ENCODE data around the gene LRRC55.

The LRRC55 gene

DNA sequence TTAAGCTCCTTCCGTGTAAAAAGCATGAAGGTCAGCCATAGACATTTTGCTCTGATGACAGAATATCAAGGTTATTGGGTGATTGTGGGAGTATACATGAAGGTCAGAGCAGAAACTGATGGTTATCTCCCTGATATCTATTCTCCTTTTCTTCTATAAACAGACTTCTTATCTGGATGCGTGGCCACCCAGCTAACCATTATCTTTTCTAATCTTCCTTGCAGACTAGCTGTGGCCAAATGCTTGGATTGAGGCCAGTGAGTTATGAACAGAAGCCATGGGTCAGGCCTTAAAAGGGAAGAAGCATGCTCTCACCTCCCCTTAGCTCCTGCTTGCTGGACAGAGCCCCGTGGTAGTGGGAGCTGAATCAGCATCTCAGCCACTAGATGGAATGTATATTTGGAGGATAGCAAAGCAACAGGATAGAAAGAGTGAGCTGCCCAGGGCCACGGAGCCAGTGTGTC is 31.3 kb upstream of the LRRC55 start (continued):
- TF ChIP-seq ZNF596 (tag by site-specific recombination; IDR thresholded peaks at IDR 0.05) (no peak), HOXC10 (CRISPR knock-in tag; IDR thresholded peaks at IDR 0.05) (no peak), KLF8 (tag by site-specific recombination; IDR thresholded peaks at IDR 0.05) (no peak)
- TF ChIP-seq, protein P1, sequence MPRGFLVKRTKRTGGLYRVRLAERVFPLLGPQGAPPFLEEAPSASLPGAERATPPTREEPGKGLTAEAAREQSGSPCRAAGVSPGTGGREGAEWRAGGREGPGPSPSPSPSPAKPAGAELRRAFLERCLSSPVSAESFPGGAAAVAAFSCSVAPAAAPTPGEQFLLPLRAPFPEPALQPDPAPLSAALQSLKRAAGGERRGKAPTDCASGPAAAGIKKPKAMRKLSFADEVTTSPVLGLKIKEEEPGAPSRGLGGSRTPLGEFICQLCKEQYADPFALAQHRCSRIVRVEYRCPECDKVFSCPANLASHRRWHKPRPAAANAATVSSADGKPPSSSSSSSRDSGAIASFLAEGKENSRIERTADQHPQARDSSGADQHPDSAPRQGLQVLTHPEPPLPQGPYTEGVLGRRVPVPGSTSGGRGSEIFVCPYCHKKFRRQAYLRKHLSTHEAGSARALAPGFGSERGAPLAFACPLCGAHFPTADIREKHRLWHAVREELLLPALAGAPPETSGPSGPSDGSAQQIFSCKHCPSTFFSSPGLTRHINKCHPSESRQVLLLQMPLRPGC (tag by site-specific recombination; IDR thresholded peaks at IDR 0.05): no peak

- CTCF ChIA-PET: no interaction called here
- Histone ChIP-seq H3K27ac (ENCODE audit: extremely low read depth, low read depth, low read length) (no peak overlapping the region), H3K4me1 (ENCODE audit: control insufficient read depth, insufficient read depth, low read length) (no peaks in the 10 kb centered on the region), H3K36me3 (ENCODE audit: control insufficient read depth in 2 of 2, insufficient read depth in 1 of 2, low read length in 2 of 2) (no peaks in the 10 kb centered on the region), H3K4me3 (ENCODE audit: low read depth, low read length) (no peak overlapping the region), H3K9me3 (ENCODE audit: control insufficient read depth, insufficient read depth, low read depth, low read length) (no peaks in the 10 kb centered on the region)
- TF ChIP-seq BCL11A (tag by site-specific recombination; IDR thresholded peaks at IDR 0.05; ENCODE audit: low read depth) (no peak), SP7 (tag by site-specific recombination; IDR thresholded peaks at IDR 0.05) (no peak)
- TF ChIP-seq, protein P2, sequence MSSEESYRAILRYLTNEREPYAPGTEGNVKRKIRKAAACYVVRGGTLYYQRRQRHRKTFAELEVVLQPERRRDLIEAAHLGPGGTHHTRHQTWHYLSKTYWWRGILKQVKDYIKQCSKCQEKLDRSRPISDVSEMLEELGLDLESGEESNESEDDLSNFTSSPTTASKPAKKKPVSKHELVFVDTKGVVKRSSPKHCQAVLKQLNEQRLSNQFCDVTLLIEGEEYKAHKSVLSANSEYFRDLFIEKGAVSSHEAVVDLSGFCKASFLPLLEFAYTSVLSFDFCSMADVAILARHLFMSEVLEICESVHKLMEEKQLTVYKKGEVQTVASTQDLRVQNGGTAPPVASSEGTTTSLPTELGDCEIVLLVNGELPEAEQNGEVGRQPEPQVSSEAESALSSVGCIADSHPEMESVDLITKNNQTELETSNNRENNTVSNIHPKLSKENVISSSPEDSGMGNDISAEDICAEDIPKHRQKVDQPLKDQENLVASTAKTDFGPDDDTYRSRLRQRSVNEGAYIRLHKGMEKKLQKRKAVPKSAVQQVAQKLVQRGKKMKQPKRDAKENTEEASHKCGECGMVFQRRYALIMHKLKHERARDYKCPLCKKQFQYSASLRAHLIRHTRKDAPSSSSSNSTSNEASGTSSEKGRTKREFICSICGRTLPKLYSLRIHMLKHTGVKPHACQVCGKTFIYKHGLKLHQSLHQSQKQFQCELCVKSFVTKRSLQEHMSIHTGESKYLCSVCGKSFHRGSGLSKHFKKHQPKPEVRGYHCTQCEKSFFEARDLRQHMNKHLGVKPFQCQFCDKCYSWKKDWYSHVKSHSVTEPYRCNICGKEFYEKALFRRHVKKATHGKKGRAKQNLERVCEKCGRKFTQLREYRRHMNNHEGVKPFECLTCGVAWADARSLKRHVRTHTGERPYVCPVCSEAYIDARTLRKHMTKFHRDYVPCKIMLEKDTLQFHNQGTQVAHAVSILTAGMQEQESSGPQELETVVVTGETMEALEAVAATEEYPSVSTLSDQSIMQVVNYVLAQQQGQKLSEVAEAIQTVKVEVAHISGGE (tag by site-specific recombination; conservative IDR thresholded peaks at IDR 0.05; ENCODE audit: low read depth): no peak
- POLR2A ChIA-PET: no interaction called here
Observed at GRCh38 chr11:57152134-57152533, 29.6 kb upstream of the LRRC55 start.

- ChIA-PET CTCF (interaction anchor here (0.6 kb wide), 1 partner anchor 22 kb away, joined by 3 read pairs; no protein-coding TSS in a partner anchor), POLR2A (no interaction called here)
- no peak overlapping the region for H3K4me3 ChIP-seq (ENCODE audit: low read depth, low read length)
- no peak overlapping the region for H3K27ac ChIP-seq (ENCODE audit: extremely low read depth, low read depth, low read length)
- H3K9me3 ChIP-seq (ENCODE audit: control insufficient read depth, insufficient read depth, low read depth, low read length): no peaks in the 10 kb centered on the region
- TF ChIP-seq, protein P3, sequence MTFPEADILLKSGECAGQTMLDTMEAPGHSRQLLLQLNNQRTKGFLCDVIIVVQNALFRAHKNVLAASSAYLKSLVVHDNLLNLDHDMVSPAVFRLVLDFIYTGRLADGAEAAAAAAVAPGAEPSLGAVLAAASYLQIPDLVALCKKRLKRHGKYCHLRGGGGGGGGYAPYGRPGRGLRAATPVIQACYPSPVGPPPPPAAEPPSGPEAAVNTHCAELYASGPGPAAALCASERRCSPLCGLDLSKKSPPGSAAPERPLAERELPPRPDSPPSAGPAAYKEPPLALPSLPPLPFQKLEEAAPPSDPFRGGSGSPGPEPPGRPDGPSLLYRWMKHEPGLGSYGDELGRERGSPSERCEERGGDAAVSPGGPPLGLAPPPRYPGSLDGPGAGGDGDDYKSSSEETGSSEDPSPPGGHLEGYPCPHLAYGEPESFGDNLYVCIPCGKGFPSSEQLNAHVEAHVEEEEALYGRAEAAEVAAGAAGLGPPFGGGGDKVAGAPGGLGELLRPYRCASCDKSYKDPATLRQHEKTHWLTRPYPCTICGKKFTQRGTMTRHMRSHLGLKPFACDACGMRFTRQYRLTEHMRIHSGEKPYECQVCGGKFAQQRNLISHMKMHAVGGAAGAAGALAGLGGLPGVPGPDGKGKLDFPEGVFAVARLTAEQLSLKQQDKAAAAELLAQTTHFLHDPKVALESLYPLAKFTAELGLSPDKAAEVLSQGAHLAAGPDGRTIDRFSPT (tag by site-specific recombination; IDR thresholded peaks at IDR 0.05): no peak
- TF ChIP-seq ZNF169 (tag by site-specific recombination; IDR thresholded peaks at IDR 0.05) (no peak), ZNF391 (tag by site-specific recombination; IDR thresholded peaks at IDR 0.05; ENCODE audit: borderline replicate concordance, low read depth) (no peak)
- no peaks in the 10 kb centered on the region for H3K4me1 ChIP-seq (ENCODE audit: control insufficient read depth, insufficient read depth, low read length)
- no peaks in the 10 kb centered on the region for H3K36me3 ChIP-seq (ENCODE audit: control insufficient read depth in 2 of 2, insufficient read depth in 1 of 2, low read length in 2 of 2)
Observed at GRCh38 chr11:57153448-57153847, 28.3 kb upstream of the LRRC55 start.

GRCh38 chr11:57154739-57155138 is 27.0 kb upstream of the LRRC55 start:
- POLR2A ChIA-PET: no interaction called here
- no peak for TF ChIP-seq ZNF785 (tag by site-specific recombination; IDR thresholded peaks at IDR 0.05)
- TF ChIP-seq ZNF555 (tag by site-specific recombination; conservative IDR thresholded peaks at IDR 0.05): no peak
- no peak for TF ChIP-seq ZNF354C (tag by site-specific recombination; IDR thresholded peaks at IDR 0.05; ENCODE audit: borderline replicate concordance, low read depth)
- no peak for TF ChIP-seq KLF17 (tag by site-specific recombination; IDR thresholded peaks at IDR 0.05)
- no peak for TF ChIP-seq HOXA7 (CRISPR knock-in tag; IDR thresholded peaks at IDR 0.05; ENCODE audit: borderline replicate concordance)
- TF ChIP-seq ZNF426 (tag by site-specific recombination; IDR thresholded peaks at IDR 0.05): no peak
- no peak for TF ChIP-seq ZNF132 (tag by site-specific recombination; IDR thresholded peaks at IDR 0.05; ENCODE audit: borderline replicate concordance)
- no peak for TF ChIP-seq ZNF23 (tag by site-specific recombination; IDR thresholded peaks at IDR 0.05; ENCODE audit: borderline replicate concordance)
- no peak for TF ChIP-seq ZNF404 (tag by site-specific recombination; IDR thresholded peaks at IDR 0.05)
- no peak for TF ChIP-seq ZNF660 (tag by site-specific recombination; IDR thresholded peaks at IDR 0.05)
- Histone ChIP-seq H3K4me1 (ENCODE audit: control insufficient read depth, insufficient read depth, low read length) (no peaks in the 10 kb centered on the region), H3K36me3 (ENCODE audit: control insufficient read depth in 2 of 2, insufficient read depth in 1 of 2, low read length in 2 of 2) (no peaks in the 10 kb centered on the region), H3K9me3 (ENCODE audit: control insufficient read depth, insufficient read depth, low read depth, low read length) (no peaks in the 10 kb centered on the region), H3K4me3 (ENCODE audit: low read depth, low read length) (no peak overlapping the region), H3K27ac (ENCODE audit: extremely low read depth, low read depth, low read length) (no peak overlapping the region)
- CTCF ChIA-PET: interaction anchor here (0.5 to 1.2 kb wide), 3 partner anchors 13 to 95 kb away, joined by 3 read pairs; no protein-coding TSS in a partner anchor
